Putamen (tissue), 1 donor: ENCODE measurements around the gene MRGPRG.
"Not testable (repeated sequence)": the region's sequence is repeated elsewhere in the genome, so short reads cannot be mapped to it uniquely, and the experiment has no call there.

Source experiments
- DNase-seq: peaks from one replicate; pipeline ENCODE4 v3.0.0-alpha.2; 2016; ENCODE audit warnings: low spot score

The MRGPRG gene

GRCh38 chr11:3218483-3219280, at the start of gene MRGPRG:
TSS of gene MRGPRG (minus strand) at chr11:3218813. CDS start at chr11:3218813, 0 bp downstream.
- DNase-seq, result no peak

GRCh38 chr11:3262548-3262947, 43.9 kb upstream of the MRGPRG start:
- not testable (repeated sequence) for DNase-seq

GRCh38 chr11:3261831-3262230, 43.2 kb upstream of the MRGPRG start:
- not testable (repeated sequence) for DNase-seq

- not testable (repeated sequence) for DNase-seq
Observed at GRCh38 chr11:3257509-3257908, 38.9 kb upstream of the MRGPRG start.

- not testable (repeated sequence) for DNase-seq
Observed at GRCh38 chr11:3255241-3255640, 36.6 kb upstream of the MRGPRG start.

GRCh38 chr11:3254773-3255172, 36.2 kb upstream of the MRGPRG start:
- not testable (repeated sequence) for DNase-seq

GRCh38 chr11:3245071-3245470, 26.5 kb upstream of the MRGPRG start:
- DNase-seq, result no peak

- no peak for DNase-seq
Observed at GRCh38 chr11:3243880-3244279, 25.3 kb upstream of the MRGPRG start.

GRCh38 chr11:3237119-3237518, 18.5 kb upstream of the MRGPRG start:
- DNase-seq, result no peak

GRCh38 chr11:3234846-3235245, 16.2 kb upstream of the MRGPRG start:
- DNase-seq, result no peak

- DNase-seq, result no peak
Observed at GRCh38 chr11:3232956-3233355, 14.3 kb upstream of the MRGPRG start.

- DNase-seq, result no peak
Observed at GRCh38 chr11:3231851-3232744, 13.5 kb upstream of the MRGPRG start, which contains the start of gene MRGPRE. TSS of gene MRGPRE (minus strand) at chr11:3232417. CDS start at chr11:3228799, 3,618 bp downstream.

GRCh38 chr11:3231550-3231850, 12.9 kb upstream of the MRGPRG start:
- no peak for DNase-seq

- DNase-seq, result no peak
Observed at GRCh38 chr11:3230636-3231549, 12.3 kb upstream of the MRGPRG start.

- no peak for DNase-seq
Observed at GRCh38 chr11:3229673-3230630, 11.3 kb upstream of the MRGPRG start.

GRCh38 chr11:3228445-3228829, 9.8 kb upstream of the MRGPRG start:
- DNase-seq, result no peak

- no peak for DNase-seq
Observed at GRCh38 chr11:3227568-3228444, 9.2 kb upstream of the MRGPRG start.

GRCh38 chr11:3226846-3227567, 8.4 kb upstream of the MRGPRG start:
- DNase-seq, result no peak
